ENCODE data around the gene MFSD11. TPM values are rescaled to one million over a fixed set of nuclear protein-coding genes. Genes with fewer than 3 reads are reported as not detected.
"Not testable (repeated sequence)": the region's sequence is repeated elsewhere in the genome, so short reads cannot be mapped to it uniquely, and the experiment has no call there.

Gene MFSD11
- total RNA-seq, 2 experiments from 2014 or later, result 15.0 to 15.8 TPM

DNA sequence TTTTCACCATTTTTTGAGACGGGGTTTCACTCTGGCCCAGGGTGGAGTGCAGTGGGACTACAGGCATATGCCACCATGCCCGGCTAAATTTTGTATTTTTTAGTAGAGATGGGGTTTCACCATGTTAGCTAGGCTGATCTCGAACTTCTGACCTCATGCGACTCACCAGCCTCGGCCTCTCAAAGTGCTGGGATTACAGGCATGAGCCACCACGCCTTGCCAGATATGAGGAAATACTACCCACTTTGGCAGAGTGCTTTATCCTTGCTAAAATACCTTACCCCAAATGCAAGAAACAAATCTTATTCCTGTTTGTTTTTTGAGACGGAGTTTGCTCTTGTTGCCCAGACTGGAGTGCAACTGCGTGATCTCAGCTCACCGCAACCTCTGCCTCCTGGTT is 67.4 kb downstream of the MFSD11 start:
- CTCF ChIA-PET, result no interaction called here
- Mint-ChIP-seq H3K27ac (no peak overlapping the region), H3K4me1 (ENCODE audit: low read depth) (no peaks in the 10 kb centered on the region), H3K4me3 (no peak overlapping the region), H3K27me3 (ENCODE audit: low read depth) (no peaks in the 10 kb centered on the region), H3K36me3 (ENCODE audit: low read depth) (no peaks in the 10 kb centered on the region), H3K9me3 (no peaks in the 10 kb centered on the region)
- intact Hi-C loops (cut with micrococcal nuclease), result no loop called here
- DNase-seq, result no peak

DNA sequence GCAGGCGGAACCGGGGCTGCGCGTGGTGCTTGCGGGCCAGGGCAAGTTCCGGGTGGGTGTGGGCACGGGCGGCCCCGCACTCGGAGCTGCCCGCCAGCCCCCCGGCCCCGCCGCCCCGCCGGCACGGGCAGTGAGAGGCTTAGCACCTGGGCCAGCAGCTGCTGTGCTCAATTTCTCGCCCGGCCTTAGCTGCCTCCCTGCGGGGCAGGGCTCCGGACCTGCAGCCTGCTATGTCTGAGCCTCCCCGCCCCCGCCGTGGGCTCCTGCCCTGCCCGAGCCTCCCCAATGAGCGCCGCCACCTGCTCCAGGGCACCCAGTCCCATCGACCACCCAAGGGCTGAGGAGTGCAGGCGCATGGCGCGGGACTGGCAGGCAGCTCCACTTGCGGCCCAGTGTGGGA is 68.2 kb downstream of the MFSD11 start:
- DNase-seq; CTCF ChIA-PET; H3K4me1 Mint-ChIP-seq (ENCODE audit: low read depth); H3K27ac Mint-ChIP-seq; H3K9me3 Mint-ChIP-seq; H3K27me3 Mint-ChIP-seq (ENCODE audit: low read depth); H3K4me3 Mint-ChIP-seq; intact Hi-C loops (cut with micrococcal nuclease); H3K36me3 Mint-ChIP-seq (ENCODE audit: low read depth): not testable (repeated sequence)

DNA sequence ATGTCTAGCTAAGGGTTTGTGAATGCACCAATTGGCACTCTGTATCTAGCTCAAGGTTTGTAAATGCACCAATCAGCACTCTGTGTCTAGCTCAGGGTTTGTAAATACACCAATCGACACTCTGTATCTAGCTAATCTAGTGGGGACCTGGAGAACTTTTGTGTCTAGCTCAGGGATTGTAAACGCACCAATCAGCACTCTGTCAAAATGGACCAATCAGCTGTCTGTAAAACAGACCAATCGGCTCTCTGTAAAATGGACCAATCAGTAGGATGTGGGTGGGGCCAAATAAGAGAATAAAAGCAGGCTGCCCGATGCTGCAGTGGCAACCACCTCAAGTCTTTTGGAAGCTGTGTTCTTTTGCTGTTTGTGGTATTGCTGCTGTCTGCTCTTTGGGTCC is 68.8 kb downstream of the MFSD11 start:
- intact Hi-C loops (cut with micrococcal nuclease); H3K4me1 Mint-ChIP-seq (ENCODE audit: low read depth); H3K9me3 Mint-ChIP-seq; DNase-seq; CTCF ChIA-PET; H3K27ac Mint-ChIP-seq; H3K36me3 Mint-ChIP-seq (ENCODE audit: low read depth); H3K27me3 Mint-ChIP-seq (ENCODE audit: low read depth); H3K4me3 Mint-ChIP-seq: not testable (repeated sequence)

DNA sequence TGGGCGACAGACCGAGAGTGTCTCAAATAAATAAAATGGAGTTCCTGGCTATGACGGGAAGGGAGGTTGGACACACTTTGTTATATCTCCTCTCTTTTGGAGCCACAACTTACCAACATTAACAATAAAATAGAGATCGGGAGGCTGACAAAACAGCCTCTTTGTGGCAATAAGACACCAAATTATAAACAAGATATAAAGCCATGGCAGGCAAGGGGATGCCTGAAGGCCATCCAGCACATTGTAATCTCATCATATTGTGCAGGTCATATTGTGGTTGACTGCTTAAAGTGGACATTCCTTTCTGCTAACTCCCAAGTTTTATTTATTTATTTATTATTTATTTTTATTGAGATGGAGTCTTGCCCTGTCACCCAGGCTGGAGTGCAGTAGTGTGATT is 70.4 kb downstream of the MFSD11 start:
- H3K4me1 Mint-ChIP-seq (ENCODE audit: low read depth), result no peaks in the 10 kb centered on the region
- H3K36me3 Mint-ChIP-seq (ENCODE audit: low read depth), result no peaks in the 10 kb centered on the region
- H3K27ac Mint-ChIP-seq, result no peak overlapping the region
- H3K4me3 Mint-ChIP-seq, result no peak overlapping the region
- H3K9me3 Mint-ChIP-seq, result no peaks in the 10 kb centered on the region
- intact Hi-C loops (cut with micrococcal nuclease), result no loop called here
- DNase-seq, result no peak
- H3K27me3 Mint-ChIP-seq (ENCODE audit: low read depth), result no peaks in the 10 kb centered on the region
- CTCF ChIA-PET, result interaction anchor here (0.6 kb wide), 1 partner anchor 257 kb away, joined by 3 read pairs; no protein-coding TSS in a partner anchor

DNA sequence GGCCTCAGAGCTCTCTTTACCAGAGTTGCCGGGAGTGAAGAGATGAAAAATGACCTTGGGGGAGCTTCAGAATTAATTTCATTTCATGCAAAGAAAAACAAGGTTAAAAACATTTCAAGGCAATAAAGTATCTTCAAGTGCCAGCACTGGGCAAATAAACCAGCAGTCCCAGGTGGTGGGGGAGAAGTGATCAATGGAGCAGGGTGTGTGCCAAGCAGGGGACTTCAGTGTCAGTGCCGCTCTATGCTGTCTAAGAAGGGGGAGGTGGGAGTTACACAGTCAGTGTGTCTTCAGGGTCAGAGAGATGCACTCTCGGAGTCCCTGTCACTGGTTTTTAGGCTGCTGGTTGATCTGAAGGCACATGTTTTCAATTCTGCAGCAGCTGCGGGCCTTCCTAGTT is 73.0 kb downstream of the MFSD11 start:
- H3K27ac Mint-ChIP-seq, result no peak overlapping the region

DNA sequence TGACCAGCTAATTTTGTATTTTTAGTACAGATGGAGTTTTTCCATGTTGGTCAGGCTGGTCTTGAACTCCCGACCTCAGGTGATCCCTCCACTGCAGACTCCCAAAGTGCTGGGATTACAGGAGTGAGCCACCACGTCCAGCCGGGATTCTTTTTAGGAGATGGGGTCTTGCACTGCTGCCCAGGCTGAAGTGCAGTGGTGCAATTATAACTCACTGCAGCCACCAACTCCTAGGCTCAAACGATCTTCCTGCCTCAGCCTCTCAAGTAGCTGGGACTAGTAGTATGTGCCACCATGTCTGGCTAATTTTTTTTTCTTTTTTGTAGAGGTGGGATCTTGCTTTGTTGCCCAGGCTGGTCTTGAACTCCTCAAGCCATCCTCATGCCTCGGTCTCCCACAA is 73.9 kb downstream of the MFSD11 start:
- CTCF ChIA-PET, result no interaction called here
- no peak overlapping the region for H3K27ac Mint-ChIP-seq
- intact Hi-C loops (cut with micrococcal nuclease), result no loop called here

More for the DNA sequence above, 73.0 kb downstream of the MFSD11 start:
- no peaks in the 10 kb centered on the region for H3K4me1 Mint-ChIP-seq (ENCODE audit: low read depth)
- DNase-seq, result no peak
- intact Hi-C loops (cut with micrococcal nuclease), result no loop called here
- H3K27me3 Mint-ChIP-seq (ENCODE audit: low read depth), result no peaks in the 10 kb centered on the region
- CTCF ChIA-PET, result no interaction called here
- H3K9me3 Mint-ChIP-seq, result no peaks in the 10 kb centered on the region
- H3K36me3 Mint-ChIP-seq (ENCODE audit: low read depth), result no peaks in the 10 kb centered on the region
- no peak overlapping the region for H3K4me3 Mint-ChIP-seq

DNA sequence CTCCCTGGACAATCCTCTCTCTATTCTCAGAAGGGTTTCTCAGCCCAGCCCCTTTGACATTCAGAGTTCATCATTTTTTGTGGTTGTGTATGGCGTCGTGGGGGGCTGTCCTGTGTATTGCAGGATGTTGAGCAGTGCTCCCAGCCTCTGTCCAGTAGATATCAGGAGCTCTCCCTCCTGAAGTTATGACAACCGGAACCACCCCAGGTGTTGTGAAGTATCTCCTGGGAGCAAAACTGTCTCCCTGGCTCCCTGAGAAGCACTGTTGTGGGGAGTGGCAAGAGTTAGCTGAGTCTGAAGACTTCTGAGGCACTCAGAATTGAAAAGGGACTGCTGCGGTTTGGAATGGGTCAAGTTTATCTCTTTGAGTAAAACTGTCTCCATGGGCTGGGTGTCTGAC is 74.3 kb downstream of the MFSD11 start:
- H3K27ac Mint-ChIP-seq, result no peak overlapping the region
- CTCF ChIA-PET, result no interaction called here
- no peaks in the 10 kb centered on the region for H3K27me3 Mint-ChIP-seq (ENCODE audit: low read depth)
- DNase-seq, result no peak
- intact Hi-C loops (cut with micrococcal nuclease), result no loop called here
- H3K36me3 Mint-ChIP-seq (ENCODE audit: low read depth), result no peaks in the 10 kb centered on the region
- H3K9me3 Mint-ChIP-seq, result no peaks in the 10 kb centered on the region
- peaks cover 7% of the 10 kb centered on the region for H3K4me1 Mint-ChIP-seq (ENCODE audit: low read depth)
- no peak overlapping the region for H3K4me3 Mint-ChIP-seq

More for the DNA sequence above, 73.9 kb downstream of the MFSD11 start:
- DNase-seq, result no peak
- Mint-ChIP-seq H3K4me3 (no peak overlapping the region), H3K4me1 (ENCODE audit: low read depth) (peaks cover 6% of the 10 kb centered on the region), H3K36me3 (ENCODE audit: low read depth) (no peaks in the 10 kb centered on the region), H3K27me3 (ENCODE audit: low read depth) (no peaks in the 10 kb centered on the region), H3K9me3 (no peaks in the 10 kb centered on the region)

DNA sequence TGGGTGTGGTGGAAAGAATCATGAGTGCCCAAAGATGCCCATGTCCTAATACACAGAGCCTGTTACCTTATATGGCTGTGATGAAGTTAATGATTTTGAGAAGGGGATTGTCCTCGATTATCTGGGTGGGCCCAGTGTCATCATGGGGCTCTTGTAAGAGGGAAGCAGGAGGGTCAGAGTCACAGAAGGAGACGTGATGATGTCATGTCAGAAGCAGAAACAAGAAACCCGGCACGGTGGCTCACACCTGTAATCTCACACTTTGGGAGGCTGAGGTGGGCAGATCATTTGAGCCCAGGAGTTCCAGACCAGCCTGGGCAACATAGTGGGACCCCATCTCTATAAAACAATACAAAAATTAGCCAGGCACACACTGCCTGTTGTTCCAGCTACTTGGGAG is 75.0 kb downstream of the MFSD11 start:
- Mint-ChIP-seq H3K4me3 (no peak overlapping the region), H3K9me3 (no peaks in the 10 kb centered on the region), H3K4me1 (ENCODE audit: low read depth) (peaks cover 7% of the 10 kb centered on the region), H3K36me3 (ENCODE audit: low read depth) (no peaks in the 10 kb centered on the region), H3K27me3 (ENCODE audit: low read depth) (no peaks in the 10 kb centered on the region), H3K27ac (no peak overlapping the region)
- DNase-seq, result no peak
- intact Hi-C loops (cut with micrococcal nuclease), result no loop called here
- CTCF ChIA-PET, result no interaction called here

DNA sequence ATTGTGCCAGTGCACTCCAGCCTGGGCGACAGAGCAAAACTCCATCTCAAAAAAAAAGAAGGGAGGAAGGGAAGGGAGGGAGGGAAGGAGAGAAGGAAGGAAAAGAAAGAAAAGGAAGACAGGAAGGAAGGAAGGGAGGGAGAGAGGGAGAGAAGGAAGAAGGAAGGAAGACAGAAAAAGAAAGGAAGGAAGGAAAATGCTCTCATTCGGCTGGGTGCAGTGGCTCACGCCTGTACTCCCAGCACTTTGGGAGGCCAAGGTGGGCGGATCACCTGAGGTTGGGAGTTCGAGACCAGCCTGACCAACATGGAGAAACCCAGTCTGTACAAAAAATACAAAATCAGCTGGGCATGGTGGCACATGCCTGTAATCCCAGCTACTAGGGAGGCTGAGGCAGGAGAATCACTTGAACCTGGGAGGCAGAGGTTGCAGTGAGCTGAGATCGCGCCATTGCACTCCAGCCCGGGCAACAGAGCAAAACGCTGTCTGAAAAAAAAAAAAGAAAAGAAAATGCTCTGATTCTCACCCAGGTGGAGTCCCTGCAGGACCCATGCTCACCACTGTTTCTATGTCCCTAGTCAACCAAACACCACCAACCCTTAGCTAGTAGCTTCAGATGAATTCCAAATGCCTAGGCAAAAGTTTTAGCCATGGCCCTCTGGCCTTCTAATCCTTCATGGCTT is 78.1 kb downstream of the MFSD11 start:
- CTCF ChIA-PET, result interaction anchor here (1.2 to 2.3 kb wide), 5 partner anchors 12 to 271 kb away, joined by 3 to 9 read pairs (median 5); partner anchors contain the start of gene MGAT5B
- not testable (repeated sequence) for H3K27ac Mint-ChIP-seq; H3K36me3 Mint-ChIP-seq (ENCODE audit: low read depth); H3K9me3 Mint-ChIP-seq; H3K4me3 Mint-ChIP-seq; H3K4me1 Mint-ChIP-seq (ENCODE audit: low read depth); DNase-seq; H3K27me3 Mint-ChIP-seq (ENCODE audit: low read depth)
- intact Hi-C loops (cut with micrococcal nuclease), result loop anchor here (1.0 to 5.0 kb wide), 4 partner anchors 23 to 250 kb away; partner anchors contain the start of gene MGAT5B

DNA sequence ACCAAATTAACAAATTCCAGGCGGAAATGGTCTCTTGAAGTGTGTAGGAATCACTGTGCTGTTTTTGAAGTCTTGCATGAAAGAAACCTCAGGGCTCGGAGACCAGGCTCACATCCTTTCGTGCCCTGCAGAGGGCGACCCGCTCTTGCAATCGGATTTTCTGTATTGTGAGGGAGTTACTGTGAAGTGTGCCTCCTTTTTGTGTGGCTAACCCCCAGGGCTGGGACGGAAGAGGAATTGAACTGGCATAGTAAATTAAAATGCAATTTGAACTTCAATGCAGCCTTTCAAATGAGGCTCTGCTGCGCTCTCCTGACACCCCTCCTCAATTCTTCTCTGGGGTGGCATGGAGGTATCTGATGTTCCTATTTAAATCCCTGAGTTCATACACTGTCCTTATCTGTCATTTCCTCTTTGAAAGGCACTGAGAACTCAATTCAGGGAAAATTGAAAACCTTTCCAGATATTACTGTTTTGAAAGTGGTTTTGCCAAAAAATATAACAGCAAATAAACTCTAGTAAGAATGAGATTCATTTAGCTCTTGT is 78.7 kb downstream of the MFSD11 start:
- no peak overlapping the region for H3K27ac Mint-ChIP-seq
- H3K36me3 Mint-ChIP-seq (ENCODE audit: low read depth), result no peaks in the 10 kb centered on the region

DNA sequence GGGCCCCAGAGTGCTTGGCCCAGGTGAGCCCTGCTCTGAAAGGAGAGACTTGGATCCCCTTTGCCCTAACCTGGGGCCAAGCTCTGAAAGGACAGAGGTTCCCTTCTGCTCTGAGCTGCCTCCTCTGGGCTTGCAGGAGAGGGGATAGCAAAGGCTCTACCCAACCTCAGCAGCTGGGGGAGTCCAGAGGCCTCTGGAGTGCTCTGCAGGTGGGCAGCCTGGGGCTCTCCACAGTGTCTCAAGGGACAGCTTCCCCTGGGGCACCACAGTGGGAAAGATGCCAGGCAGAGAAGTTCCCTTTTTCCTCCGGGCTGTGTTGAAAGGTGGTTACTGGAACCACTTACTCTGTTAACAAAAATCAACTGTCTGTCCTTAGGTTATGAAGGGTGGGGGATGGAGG is 82.1 kb downstream of the MFSD11 start:
- intact Hi-C loops (cut with micrococcal nuclease), result no loop called here
- Mint-ChIP-seq H3K27ac (no peak overlapping the region), H3K4me1 (ENCODE audit: low read depth) (peaks cover 7% of the 10 kb centered on the region), H3K4me3 (no peak overlapping the region), H3K9me3 (no peaks in the 10 kb centered on the region), H3K36me3 (ENCODE audit: low read depth) (no peaks in the 10 kb centered on the region), H3K27me3 (ENCODE audit: low read depth) (no peaks in the 10 kb centered on the region)
- CTCF ChIA-PET, result interaction anchor here (0.6 kb wide), 2 partner anchors 11 to 199 kb away, joined by 3 read pairs; no protein-coding TSS in a partner anchor
- DNase-seq, result no peak

More for the DNA sequence above, 78.7 kb downstream of the MFSD11 start:
- intact Hi-C loops (cut with micrococcal nuclease), result loop anchor here (1.0 to 5.0 kb wide), 4 partner anchors 23 to 250 kb away; partner anchors contain the start of gene MGAT5B
- CTCF ChIA-PET, result interaction anchor here (0.6 to 2.3 kb wide), 8 partner anchors 11 to 790 kb away, joined by 3 to 9 read pairs (median 4); partner anchors contain the start of gene MGAT5B
- H3K4me3 Mint-ChIP-seq, result no peak overlapping the region
- peak; percentile 78 for DNase-seq
- H3K4me1 Mint-ChIP-seq (ENCODE audit: low read depth), result peaks cover 7% of the 10 kb centered on the region
- no peaks in the 10 kb centered on the region for H3K9me3 Mint-ChIP-seq
- no peaks in the 10 kb centered on the region for H3K27me3 Mint-ChIP-seq (ENCODE audit: low read depth)

DNA sequence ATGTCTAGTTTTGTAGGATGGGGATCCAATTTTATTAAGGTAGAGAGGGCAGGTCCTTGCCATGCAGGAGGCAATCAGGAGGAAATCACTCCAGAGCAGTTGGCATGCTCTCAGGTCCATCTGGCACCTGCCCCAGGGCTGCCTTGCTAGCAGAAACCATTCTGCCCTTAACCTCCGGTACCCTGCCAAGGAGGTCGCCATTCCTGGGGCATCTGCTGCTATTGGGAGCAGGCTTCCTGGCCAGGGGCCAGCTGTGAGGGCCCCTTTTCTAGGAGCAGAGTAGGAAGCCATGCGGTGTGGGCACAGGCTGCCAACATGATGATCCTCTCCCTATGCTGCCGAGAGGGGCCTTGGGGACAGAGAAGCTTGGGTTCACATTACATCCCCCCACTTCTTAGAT is 82.6 kb downstream of the MFSD11 start:
- intact Hi-C loops (cut with micrococcal nuclease), result no loop called here
- H3K36me3 Mint-ChIP-seq (ENCODE audit: low read depth), result no peaks in the 10 kb centered on the region
- CTCF ChIA-PET, result interaction anchor here (0.6 kb wide), 1 partner anchor 11 kb away, joined by 3 read pairs; no protein-coding TSS in a partner anchor

More for the DNA sequence above, 82.6 kb downstream of the MFSD11 start:
- H3K4me3 Mint-ChIP-seq, result no peak overlapping the region
- H3K27ac Mint-ChIP-seq, result no peak overlapping the region
- H3K27me3 Mint-ChIP-seq (ENCODE audit: low read depth), result no peaks in the 10 kb centered on the region
- peaks cover 7% of the 10 kb centered on the region for H3K4me1 Mint-ChIP-seq (ENCODE audit: low read depth)
- H3K9me3 Mint-ChIP-seq, result no peaks in the 10 kb centered on the region
- DNase-seq, result no peak
